Common myeloid progenitor, CD34-positive (primary cell): ENCODE results near the gene DPYD.

Source experiments
- CTCF ChIA-PET: fragments of 350-600 bp; sonication (Branson Sonifier 250); formaldehyde crosslinking; loops from one replicate; lab custom pipeline; 2021; ENCODE audit warnings: antibody characterized with exemption; lab: Charles Lee
- POLR2A ChIA-PET: fragments of 350-600 bp; sonication (Branson Sonifier 250); formaldehyde crosslinking; loops from one replicate; lab custom pipeline; 2021; ENCODE audit warnings: antibody characterized with exemption; lab: Charles Lee
- DNase-seq, 3 donors: peaks; one replicate each; pipeline versions ENCODE4 v3.0.0 to v3.0.0-alpha.2; 2013
- H3K27ac ChIP-seq, 2 experiments: 1 replicate in 1 of 2; 2 replicates in 1 of 2; pipeline ENCODE4 v1.7.0; 2013; ENCODE audit warnings: inconsistent platforms in 2 of 2, low read length in 2 of 2, mild to moderate bottlenecking in 2 of 2, low read depth in 1 of 2, moderate library complexity in 1 of 2; ENCODE audit not compliant: severe bottlenecking in 2 of 2, insufficient read depth in 1 of 2, poor library complexity in 1 of 2
- H3K27me3 ChIP-seq, 5 experiments: replicated peaks in 2 of 5; 1 replicate in 3 of 5; 2 replicates in 2 of 5; pipeline versions ENCODE4 v1.6.1 to v1.7.0; 2013; ENCODE audit warnings: low read length in 4 of 5, mild to moderate bottlenecking in 2 of 5, moderate library complexity in 2 of 5, inconsistent platforms in 1 of 5; ENCODE audit not compliant: insufficient read depth in 5 of 5, control insufficient read depth in 4 of 5
- H3K36me3 ChIP-seq, 4 experiments: 1 replicate in 2 of 4; 2 replicates in 2 of 4; pipeline versions ENCODE4 v1.6.1 to v1.7.0; 2013; ENCODE audit warnings: low read length in 3 of 4, control low read depth in 1 of 4, mild to moderate bottlenecking in 1 of 4; ENCODE audit not compliant: control insufficient read depth in 4 of 4, insufficient read depth in 4 of 4
- H3K4me1 ChIP-seq, 4 experiments: 1 replicate in 3 of 4; 2 replicates in 1 of 4; pipeline versions ENCODE4 v1.6.1 to v1.7.1; 2013; ENCODE audit warnings: low read length in 3 of 4, mild to moderate bottlenecking in 3 of 4, control low read depth in 1 of 4, inconsistent platforms in 1 of 4, moderate library complexity in 1 of 4; ENCODE audit not compliant: control insufficient read depth in 4 of 4, insufficient read depth in 4 of 4; ENCODE audit errors: control extremely low read depth in 1 of 4
- H3K4me3 ChIP-seq, 7 experiments: 1 replicate in 4 of 7; 2 replicates in 3 of 7; pipeline versions ENCODE4 v1.5.1 to v1.7.0; 2013; ENCODE audit warnings: mild to moderate bottlenecking in 7 of 7, low read length in 6 of 7, moderate library complexity in 6 of 7, inconsistent platforms in 2 of 7, low read depth in 2 of 7, control low read depth in 1 of 7; ENCODE audit not compliant: insufficient read depth in 4 of 7, control insufficient read depth in 1 of 7; ENCODE audit errors: extremely low read depth in 1 of 7
- H3K9me3 ChIP-seq, 5 experiments: 1 replicate in 4 of 5; 2 replicates in 1 of 5; pipeline versions ENCODE4 v1.6.1 to v1.7.1; 2013; ENCODE audit warnings: low read length in 4 of 5, mild to moderate bottlenecking in 2 of 5, inconsistent platforms in 1 of 5, low read depth in 1 of 5, moderate library complexity in 1 of 5; ENCODE audit not compliant: control insufficient read depth in 4 of 5, insufficient read depth in 2 of 5; ENCODE audit errors: control extremely low read depth in 1 of 5
- WGBS: methylation state at CpG from one replicate; pipeline ENCODE4 v1.1.5; 2013; ENCODE audit not compliant: insufficient coverage; 5-methylcytosine and 5-hydroxymethylcytosine counted together

Gene DPYD

DNA sequence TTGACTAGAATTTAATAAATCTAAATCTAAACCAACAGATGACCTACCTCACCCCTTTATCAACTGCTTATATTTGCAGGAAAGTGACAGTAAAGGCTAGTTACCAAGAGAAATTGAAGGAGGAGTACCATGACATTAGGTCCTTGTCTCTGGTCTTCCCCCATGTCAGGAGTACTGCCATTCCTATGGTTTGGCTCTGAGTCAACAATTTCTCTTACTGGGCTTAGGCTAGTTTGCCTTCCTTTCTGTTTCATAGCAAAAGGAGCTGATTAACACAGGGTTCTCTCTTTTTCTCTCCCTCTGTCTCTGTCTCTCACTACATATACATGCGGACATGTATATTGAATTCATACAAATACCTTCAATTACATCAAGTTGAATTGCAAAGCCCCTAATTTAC is 579.9 kb downstream of the DPYD start:
- peaks cover 0 to 1% (median 0%) of the 10 kb centered on the region in 5 experiments for H3K9me3 ChIP-seq
- H3K27ac ChIP-seq = no peak overlapping the region
- no peak for DNase-seq
- peaks cover 0 to 2% (median 0%) of the 10 kb centered on the region in 4 experiments for H3K36me3 ChIP-seq
- H3K27me3 ChIP-seq = no peaks in the 10 kb centered on the region
- CTCF ChIA-PET = no interaction called here
- POLR2A ChIA-PET = no interaction called here
- H3K4me1 ChIP-seq = no peaks in the 10 kb centered on the region
- no peak overlapping the region for H3K4me3 ChIP-seq
- WGBS = no CpG with 5 or more reads among the region's 1 CpG

DNA sequence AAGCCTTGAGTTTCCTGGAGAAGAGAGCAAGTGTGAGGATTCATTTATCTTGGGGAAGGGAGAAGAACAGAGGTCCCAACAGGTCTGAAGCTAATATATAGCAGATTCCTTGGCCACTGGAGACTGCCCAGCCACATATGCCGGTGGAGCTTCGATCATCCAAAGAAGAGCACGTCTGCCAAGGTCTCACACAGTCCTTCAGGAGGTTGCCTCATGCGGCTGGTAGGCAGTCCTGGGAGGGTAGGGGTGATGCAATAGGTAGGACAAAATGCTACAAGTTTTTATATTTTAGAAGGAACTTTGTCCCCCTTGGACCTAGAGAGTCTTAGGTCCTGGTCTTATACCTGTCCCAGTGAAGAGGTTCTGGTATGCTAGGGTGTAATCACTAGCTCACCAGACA is 582.5 kb downstream of the DPYD start:
- Histone ChIP-seq H3K4me3 (no peak overlapping the region), H3K36me3 (peaks cover 0 to 2% (median 0%) of the 10 kb centered on the region in 4 experiments), H3K27me3 (no peaks in the 10 kb centered on the region), H3K9me3 (no peaks in the 10 kb centered on the region), H3K4me1 (no peaks in the 10 kb centered on the region), H3K27ac (no peak overlapping the region)
- CTCF ChIA-PET = interaction anchor here (1.4 kb wide), 1 partner anchor 10 kb away, joined by 3 read pairs; no protein-coding TSS in a partner anchor
- 96% methylated on average over 4 of the region's 4 CpGs for WGBS
- POLR2A ChIA-PET = no interaction called here
- no peak for DNase-seq

DNA sequence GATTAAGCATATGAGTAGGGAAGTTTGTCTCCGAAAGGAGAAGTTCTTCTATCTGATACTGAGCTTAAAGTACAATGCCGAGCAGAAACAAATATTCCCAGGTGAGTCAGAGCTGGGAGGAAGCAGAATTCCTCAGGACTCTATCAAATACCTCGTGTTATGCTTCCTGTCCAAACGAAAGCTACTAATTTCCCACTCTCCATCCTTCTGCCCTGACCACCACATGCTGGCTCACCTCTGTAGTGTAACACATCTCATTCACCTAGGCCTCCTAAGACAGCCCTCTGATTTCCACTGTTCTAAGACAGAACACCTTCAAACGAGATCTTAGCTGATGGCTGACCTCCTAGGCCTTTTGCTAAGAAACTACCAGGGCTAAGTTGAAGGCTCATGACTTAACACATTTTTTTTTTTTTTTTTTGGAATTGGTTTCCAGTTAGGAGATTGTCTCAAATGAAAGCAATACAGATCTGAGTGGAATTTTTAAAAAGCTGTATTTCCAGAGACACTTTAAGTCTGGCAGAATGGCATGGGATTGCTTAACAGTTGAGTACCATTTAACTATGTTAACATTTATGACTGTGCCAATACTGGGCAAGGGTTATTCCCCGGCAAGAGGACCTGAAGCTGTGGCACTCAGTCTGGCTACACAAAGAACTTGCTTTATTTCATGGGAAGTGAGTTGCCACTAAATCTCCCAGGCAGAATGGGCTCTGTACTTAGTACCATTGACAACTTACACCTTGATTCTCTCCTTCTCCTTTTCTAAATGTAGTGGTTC is 583.4 kb downstream of the DPYD start:
- Histone ChIP-seq H3K9me3 (no peaks in the 10 kb centered on the region), H3K4me3 (no peak overlapping the region), H3K4me1 (no peaks in the 10 kb centered on the region), H3K36me3 (peaks cover 0 to 2% (median 0%) of the 10 kb centered on the region in 4 experiments), H3K27me3 (no peaks in the 10 kb centered on the region), H3K27ac (no peak overlapping the region)
- ChIA-PET CTCF (interaction anchor here (1.4 kb wide), 1 partner anchor 11 kb away, joined by 3 read pairs; no protein-coding TSS in a partner anchor), POLR2A (no interaction called here)
- 88% methylated on average over 5 of the region's 6 CpGs for WGBS
- DNase-seq = no peak

GRCh38 chr1:97334454-97334853 is 586.4 kb downstream of the DPYD start:
- DNase-seq = no peak
- H3K4me3 ChIP-seq = no peak overlapping the region
- ChIA-PET CTCF (no interaction called here), POLR2A (interaction anchor here (0.7 kb wide), 1 partner anchor 399 kb away, joined by 4 read pairs; no protein-coding TSS in a partner anchor)
- H3K36me3 ChIP-seq = no peaks in the 10 kb centered on the region
- H3K27ac ChIP-seq = no peak overlapping the region
- 95% methylated on average over 3 of the region's 4 CpGs for WGBS
- H3K4me1 ChIP-seq = no peaks in the 10 kb centered on the region
- H3K27me3 ChIP-seq = no peaks in the 10 kb centered on the region
- no peaks in the 10 kb centered on the region for H3K9me3 ChIP-seq

DNA sequence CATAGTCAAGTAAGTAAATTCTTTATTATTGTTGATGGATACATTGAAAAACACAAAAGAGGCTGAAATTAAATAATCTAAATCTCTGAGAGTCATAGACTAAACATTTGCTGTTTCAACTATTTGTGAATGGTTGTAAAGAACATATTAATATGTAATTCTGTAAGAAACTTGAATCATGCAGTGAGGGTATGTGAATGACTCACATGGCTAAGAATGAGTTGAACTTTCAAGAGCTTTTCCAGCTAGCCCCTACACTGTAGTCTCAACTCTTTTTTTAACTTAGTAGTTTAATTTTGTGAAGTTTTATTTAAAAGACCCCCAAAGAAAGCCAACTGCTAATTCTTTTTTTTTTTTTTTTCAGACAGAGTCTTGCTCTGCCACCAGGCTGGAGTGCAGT is 588.1 kb downstream of the DPYD start:
- H3K4me3 ChIP-seq = no peak overlapping the region
- H3K9me3 ChIP-seq = no peaks in the 10 kb centered on the region
- ChIA-PET POLR2A (no interaction called here), CTCF (no interaction called here)
- H3K4me1 ChIP-seq = no peaks in the 10 kb centered on the region
- no peaks in the 10 kb centered on the region for H3K27me3 ChIP-seq
- no peaks in the 10 kb centered on the region for H3K36me3 ChIP-seq
- no peak overlapping the region for H3K27ac ChIP-seq
- DNase-seq = no peak

DNA sequence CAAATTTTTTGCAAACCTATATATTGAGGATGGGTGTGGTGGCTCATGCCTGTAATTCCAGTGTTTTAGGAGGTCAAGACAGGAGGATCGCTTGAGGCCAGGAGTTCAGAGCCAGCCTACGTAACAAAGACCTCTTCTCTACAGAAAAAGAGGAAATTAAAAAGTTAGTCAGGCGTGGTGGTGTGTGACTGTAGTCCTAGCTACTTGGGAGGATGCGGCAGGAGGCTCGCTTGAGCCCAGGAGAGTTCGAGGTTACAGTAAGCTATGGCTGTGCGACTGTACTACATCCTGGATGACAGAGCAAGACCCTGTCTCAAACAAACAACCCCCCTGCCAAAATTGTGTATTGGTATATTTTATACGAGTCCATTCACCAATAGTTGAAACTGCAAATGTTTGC is 589.7 kb downstream of the DPYD start:
- Histone ChIP-seq H3K27me3 (no peaks in the 10 kb centered on the region), H3K9me3 (no peaks in the 10 kb centered on the region), H3K4me3 (no peak overlapping the region), H3K36me3 (no peaks in the 10 kb centered on the region), H3K4me1 (no peaks in the 10 kb centered on the region), H3K27ac (no peak overlapping the region)
- no peak for DNase-seq
- WGBS = 100% methylated on average over 2 of the region's 8 CpGs
- ChIA-PET CTCF (no interaction called here), POLR2A (no interaction called here)

- no peak overlapping the region for H3K27ac ChIP-seq
- H3K9me3 ChIP-seq = peaks cover 0 to 4% (median 1%) of the 10 kb centered on the region in 5 experiments
- ChIA-PET POLR2A (no interaction called here), CTCF (no interaction called here)
- H3K4me3 ChIP-seq = no peak overlapping the region
- no peaks in the 10 kb centered on the region for H3K27me3 ChIP-seq
- H3K4me1 ChIP-seq = no peaks in the 10 kb centered on the region
- WGBS = 100% methylated on average over 2 of the region's 4 CpGs
- no peak for DNase-seq
- no peaks in the 10 kb centered on the region for H3K36me3 ChIP-seq
Observed at GRCh38 chr1:97314685-97315084, 606.1 kb downstream of the DPYD start.
